HG02759 (cell line): Measurements from ENCODE around the gene MMEL1.
A peak's percentile ranks its signal among the peaks of the same experiment; 100 is the strongest.

Experiments used
- ATAC-seq: cut with Tn5 transposase; IDR thresholded peaks from one replicate; pipeline ENCODE4 v1.9.1; 2021; ENCODE audit warnings: mild to moderate bottlenecking, moderate library complexity; ENCODE audit not compliant: unreplicated experiment

MMEL1 gene

GRCh38 chr1:2642560-2643413, 10.0 kb upstream of the MMEL1 start:
- peak; percentile 74 for ATAC-seq

- no peak for ATAC-seq
Observed at GRCh38 chr1:2642131-2642559, 9.3 kb upstream of the MMEL1 start.

- no peak for ATAC-seq
Observed at GRCh38 chr1:2641381-2642130, 8.7 kb upstream of the MMEL1 start.

DNA sequence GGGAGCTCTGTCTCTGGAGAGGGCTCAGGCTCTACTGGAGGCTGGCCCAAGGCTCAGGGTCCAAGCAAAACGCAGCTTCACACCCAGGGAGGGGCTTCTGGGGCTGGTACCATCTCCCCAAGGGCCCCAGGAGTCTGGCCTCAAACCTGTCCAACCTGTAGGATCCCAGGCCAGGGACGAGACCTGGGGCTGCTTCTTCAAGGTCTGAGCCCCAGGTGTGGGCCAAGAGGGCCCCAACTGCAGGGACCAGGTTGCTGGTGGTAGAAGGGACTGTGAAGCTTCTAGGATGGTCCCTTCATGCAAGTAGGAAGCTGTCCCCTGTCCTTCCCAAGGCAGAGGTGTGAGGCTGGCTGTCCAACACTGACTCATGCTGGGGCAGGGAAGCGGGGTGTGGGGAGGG, 7.8 kb upstream of the MMEL1 start:
- ATAC-seq = no peak

- no peak for ATAC-seq
Observed at GRCh38 chr1:2639607-2640521, 7.0 kb upstream of the MMEL1 start.

DNA sequence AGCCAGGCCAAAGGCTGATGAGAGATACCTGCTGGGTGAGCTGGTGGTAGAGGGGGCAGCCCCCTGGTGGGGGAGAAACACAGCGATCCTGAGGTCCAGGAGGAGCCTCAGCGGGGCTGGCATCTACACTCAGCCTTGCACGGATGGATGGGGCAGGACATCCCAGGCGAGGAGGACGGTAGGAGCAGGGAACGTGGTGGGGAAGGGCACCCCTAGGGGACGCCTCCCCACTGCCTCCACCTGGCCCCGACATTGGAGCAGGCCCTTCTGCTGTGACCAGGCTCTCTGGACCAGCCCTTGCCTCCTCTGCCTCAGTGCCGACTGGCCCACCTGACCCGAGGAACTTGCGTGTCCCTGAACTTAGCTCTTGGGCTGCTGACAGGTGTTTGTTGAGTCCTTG, 6.4 kb upstream of the MMEL1 start:
- no peak for ATAC-seq

GRCh38 chr1:2638466-2639115, 5.8 kb upstream of the MMEL1 start:
- no peak for ATAC-seq

- no peak for ATAC-seq
Observed at GRCh38 chr1:2637442-2638145, 4.8 kb upstream of the MMEL1 start.

DNA sequence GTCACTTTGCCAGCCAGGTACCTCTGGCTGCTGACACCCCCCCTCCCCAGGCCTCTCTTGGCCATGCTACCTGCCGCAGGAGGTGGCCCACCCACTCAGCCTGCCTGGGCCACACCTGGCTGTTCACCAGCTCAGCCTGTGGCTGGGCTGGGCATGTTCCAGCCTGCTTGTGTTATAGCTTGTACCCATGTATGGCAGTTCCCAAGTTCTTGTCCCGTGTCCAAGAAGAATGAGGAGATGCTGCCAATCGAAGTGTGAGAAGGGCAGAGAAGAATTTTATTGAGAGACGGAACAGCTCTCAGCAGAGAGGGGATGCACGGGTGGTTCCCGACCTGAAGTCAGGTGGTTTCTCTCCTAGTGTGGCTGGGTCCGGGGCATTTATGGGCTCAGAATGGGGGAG, 3.9 kb upstream of the MMEL1 start:
- no peak for ATAC-seq

DNA sequence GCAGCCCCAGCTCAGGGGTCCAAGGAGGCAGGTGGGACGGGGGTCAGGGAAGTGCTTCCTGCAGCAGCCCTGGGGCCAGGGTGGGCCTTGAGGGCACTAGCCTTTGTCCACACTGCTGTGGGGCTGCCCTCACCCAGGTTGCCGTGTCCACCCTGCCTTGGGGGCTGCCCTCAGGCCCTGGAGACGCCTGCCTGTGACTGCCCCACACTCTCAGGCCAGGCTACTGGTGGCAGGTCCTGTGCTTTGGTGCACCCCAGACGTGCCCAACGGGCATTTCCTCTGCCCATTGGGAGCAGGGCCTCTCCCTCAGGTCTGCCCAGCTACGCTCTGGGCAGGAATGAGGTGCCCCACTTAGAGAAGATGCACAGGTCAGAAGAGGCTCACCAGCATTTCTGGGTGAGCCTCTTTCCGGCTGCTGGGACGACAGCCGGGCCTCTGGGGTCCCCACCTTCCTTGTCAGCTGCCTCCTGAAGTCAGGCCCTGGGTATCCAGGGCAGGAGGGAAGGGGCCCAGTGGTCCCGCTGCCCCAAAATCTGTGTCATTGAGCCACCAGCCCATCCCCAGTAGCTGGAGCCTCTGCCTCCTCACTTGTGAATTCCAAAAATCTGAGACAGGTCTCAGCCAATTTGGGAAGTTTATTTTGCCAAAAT, 2.7 kb upstream of the MMEL1 start:
- ATAC-seq = no peak

GRCh38 chr1:2633936-2634491, 1.2 kb upstream of the MMEL1 start:
- no peak for ATAC-seq

GRCh38 chr1:2633366-2633935, 635 bp upstream of the MMEL1 start:
- no peak for ATAC-seq

DNA sequence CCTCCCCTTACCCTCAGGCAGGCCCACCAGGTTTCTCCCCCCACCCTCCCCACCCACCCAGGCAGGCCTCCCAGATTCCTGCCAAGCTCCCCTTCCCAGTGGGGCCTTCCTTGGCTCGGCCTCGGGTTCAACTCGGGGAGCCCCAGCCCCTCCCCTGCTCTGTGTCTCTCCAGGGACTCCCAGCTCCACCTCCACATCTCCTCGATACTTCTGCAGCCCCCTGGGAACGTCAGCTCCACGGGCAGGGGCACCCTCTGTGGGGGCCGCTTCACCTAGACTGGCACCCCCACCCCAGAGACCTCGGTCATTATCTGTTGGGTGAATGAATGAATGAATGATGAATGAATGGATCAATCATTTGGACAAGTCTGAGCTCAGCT, 775 bp downstream of the MMEL1 start:
- no peak for ATAC-seq

DNA sequence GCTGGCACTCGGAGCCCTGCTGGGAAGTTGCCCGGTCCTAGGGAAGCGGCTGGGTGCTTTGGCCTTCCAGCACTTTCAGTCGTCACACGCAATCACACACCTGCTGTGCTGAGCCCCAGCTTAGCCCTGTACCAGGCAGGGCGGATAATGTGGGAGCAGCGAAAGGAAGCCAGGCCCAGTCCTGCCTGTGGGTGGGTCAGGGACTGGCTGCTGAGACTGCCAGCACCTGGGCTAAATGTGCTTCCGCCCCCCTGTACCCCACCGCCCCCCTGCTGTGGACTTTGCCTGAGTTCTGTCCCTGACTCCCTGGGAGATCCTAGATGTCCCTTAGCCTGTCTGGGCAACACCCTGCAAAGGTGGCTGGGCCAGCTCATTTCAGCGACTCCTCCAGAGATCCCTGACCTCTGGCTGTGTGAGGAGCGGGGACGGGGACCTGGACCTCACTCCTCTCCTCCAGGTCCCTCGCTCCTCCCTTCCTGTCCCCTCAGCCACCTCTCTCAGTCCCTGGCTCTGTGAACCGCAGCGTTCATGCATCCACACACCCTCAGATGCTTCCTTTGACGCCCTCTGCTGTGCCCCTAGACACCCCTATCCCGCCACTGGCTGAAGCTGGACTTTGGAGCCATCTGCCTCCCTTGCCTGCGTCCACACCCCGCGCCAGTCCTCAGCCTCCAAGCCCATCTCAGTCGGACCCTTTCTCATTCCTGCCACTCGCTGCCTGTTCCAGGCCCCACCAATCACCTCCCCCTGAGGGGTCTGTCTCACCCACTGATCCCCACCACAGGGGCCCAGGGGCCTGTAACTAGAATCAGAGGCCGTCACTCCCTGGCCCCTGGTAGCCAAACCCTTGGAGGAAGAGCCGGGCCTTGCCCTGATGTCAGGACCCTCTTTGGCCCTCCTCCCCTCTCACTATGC, 1.4 kb downstream of the MMEL1 start:
- no peak for ATAC-seq

- no peak for ATAC-seq
Observed at GRCh38 chr1:2630498-2631135, 2.2 kb downstream of the MMEL1 start.

- ATAC-seq = no peak
Observed at GRCh38 chr1:2629627-2630497, 3.0 kb downstream of the MMEL1 start.
